ENCODE results near the gene TRANK1.

DNA sequence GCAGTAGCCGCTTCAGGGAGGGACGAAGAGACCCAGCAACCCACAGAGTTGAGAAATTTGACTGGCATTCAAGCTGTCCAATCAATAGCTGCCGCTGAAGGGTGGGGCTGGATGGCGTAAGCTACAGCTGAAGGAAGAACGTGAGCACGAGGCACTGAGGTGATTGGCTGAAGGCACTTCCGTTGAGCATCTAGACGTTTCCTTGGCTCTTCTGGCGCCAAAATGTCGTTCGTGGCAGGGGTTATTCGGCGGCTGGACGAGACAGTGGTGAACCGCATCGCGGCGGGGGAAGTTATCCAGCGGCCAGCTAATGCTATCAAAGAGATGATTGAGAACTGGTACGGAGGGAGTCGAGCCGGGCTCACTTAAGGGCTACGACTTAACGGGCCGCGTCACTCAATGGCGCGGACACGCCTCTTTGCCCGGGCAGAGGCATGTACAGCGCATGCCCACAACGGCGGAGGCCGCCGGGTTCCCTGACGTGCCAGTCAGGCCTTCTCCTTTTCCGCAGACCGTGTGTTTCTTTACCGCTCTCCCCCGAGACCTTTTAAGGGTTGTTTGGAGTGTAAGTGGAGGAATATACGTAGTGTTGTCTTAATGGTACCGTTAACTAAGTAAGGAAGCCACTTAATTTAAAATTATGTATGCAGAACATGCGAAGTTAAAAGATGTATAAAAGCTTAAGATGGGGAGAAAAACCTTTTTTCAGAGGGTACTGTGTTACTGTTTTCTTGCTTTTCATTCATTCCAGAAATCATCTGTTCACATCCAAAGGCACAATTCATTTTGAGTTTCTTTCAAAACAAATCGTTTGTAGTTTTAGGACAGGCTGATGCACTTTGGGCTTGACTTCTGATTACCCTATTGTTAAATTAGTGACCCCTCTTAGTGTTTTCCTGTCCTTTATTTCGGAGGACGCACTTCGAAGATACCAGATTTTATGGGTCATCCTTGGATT, 48.8 kb upstream of the TRANK1 start, which contains the start of gene MLH1:
- TF ChIP-seq, protein P1, sequence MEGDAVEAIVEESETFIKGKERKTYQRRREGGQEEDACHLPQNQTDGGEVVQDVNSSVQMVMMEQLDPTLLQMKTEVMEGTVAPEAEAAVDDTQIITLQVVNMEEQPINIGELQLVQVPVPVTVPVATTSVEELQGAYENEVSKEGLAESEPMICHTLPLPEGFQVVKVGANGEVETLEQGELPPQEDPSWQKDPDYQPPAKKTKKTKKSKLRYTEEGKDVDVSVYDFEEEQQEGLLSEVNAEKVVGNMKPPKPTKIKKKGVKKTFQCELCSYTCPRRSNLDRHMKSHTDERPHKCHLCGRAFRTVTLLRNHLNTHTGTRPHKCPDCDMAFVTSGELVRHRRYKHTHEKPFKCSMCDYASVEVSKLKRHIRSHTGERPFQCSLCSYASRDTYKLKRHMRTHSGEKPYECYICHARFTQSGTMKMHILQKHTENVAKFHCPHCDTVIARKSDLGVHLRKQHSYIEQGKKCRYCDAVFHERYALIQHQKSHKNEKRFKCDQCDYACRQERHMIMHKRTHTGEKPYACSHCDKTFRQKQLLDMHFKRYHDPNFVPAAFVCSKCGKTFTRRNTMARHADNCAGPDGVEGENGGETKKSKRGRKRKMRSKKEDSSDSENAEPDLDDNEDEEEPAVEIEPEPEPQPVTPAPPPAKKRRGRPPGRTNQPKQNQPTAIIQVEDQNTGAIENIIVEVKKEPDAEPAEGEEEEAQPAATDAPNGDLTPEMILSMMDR (conservative IDR thresholded peaks at IDR 0.05; ENCODE audit: low read depth in 2 of 2), result no peak
- TF ChIP-seq EZH2phosphoT487 (IDR thresholded peaks at IDR 0.05; ENCODE audit: unreplicated experiment) (no peak), POLR2AphosphoS5 (IDR thresholded peaks at IDR 0.05; ENCODE audit: low read depth) (peak; percentile 81)
- TF ChIP-seq, protein P2, sequence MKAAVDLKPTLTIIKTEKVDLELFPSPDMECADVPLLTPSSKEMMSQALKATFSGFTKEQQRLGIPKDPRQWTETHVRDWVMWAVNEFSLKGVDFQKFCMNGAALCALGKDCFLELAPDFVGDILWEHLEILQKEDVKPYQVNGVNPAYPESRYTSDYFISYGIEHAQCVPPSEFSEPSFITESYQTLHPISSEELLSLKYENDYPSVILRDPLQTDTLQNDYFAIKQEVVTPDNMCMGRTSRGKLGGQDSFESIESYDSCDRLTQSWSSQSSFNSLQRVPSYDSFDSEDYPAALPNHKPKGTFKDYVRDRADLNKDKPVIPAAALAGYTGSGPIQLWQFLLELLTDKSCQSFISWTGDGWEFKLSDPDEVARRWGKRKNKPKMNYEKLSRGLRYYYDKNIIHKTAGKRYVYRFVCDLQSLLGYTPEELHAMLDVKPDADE (IDR thresholded peaks at IDR 0.05), result 0 out of 2 replicates have a peak, but pooled peaks have one; percentile 33
